HG02852 (cell line): ENCODE results near the gene PDCD2.
"Not testable (repeated sequence)": the region's sequence is repeated elsewhere in the genome, so short reads cannot be mapped to it uniquely, and the experiment has no call there.

Experiments
- ATAC-seq: cut with Tn5 transposase; IDR thresholded peaks from one replicate; pipeline ENCODE4 v1.9.1; 2021; ENCODE audit warnings: mild to moderate bottlenecking, moderate library complexity; ENCODE audit not compliant: unreplicated experiment

Gene PDCD2

DNA sequence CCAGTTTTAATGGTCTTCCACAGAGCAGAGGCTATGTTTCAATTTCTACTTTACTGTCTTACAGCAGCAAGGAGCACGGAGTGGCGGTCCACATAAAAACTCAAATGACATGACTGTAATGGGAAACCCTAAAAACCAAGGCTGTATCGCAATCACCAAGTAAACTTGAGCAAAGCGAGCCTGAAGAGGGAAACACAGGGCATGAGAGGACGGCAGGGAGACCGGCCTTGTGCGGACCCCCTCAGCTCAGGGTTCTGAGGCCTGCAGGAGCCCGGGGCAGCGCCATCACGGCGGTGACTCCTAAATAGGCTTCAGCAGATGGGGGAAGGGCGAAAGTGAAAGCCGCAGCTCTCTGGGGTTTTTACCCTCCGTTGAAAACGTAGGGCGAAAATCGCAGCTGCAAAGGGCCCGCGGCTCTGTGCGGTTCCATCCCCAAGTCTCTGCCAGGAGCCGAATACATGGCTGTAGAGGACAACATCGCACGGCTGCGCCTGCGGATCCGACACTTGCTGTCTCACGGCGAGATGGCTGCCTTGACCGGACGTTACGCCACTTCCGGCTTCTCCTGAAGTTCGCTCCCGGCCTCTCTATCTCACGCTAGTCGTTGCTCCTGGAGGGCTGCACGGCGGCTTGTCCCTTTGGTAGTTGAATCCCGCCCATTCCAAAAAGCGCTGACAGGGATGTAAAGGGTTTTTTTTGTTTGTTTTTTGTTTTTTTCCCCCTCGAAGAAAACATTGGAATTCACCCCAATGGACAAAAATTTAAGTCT lies 31.5 kb downstream of the PDCD2 start, which contains the start of gene PSMB1:
TSS of gene PSMB1 (minus strand) at position 543 of the 769 bp plus-strand sequence. CDS start at position 478, 65 bp downstream.
- peak; percentile 59 for ATAC-seq

DNA sequence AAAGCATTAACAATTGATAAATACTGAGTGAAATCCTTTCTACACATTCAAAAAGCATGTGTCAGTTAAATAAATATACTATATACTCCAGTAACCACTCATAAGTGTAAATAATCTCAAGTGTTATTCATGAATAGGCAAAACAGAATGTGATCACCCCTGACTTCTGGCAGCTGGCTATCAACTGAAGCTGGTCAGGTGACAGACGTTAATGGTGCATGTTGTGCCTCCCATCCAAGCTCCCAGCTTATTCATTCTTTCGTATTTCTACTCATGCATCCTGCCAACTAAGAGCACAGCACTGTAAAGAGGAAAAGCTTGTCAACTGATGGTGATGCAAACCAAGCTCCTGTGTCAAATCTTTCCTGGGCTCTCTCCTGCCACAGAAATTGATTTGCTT lies 39.0 kb downstream of the PDCD2 start:
- ATAC-seq = no peak

DNA sequence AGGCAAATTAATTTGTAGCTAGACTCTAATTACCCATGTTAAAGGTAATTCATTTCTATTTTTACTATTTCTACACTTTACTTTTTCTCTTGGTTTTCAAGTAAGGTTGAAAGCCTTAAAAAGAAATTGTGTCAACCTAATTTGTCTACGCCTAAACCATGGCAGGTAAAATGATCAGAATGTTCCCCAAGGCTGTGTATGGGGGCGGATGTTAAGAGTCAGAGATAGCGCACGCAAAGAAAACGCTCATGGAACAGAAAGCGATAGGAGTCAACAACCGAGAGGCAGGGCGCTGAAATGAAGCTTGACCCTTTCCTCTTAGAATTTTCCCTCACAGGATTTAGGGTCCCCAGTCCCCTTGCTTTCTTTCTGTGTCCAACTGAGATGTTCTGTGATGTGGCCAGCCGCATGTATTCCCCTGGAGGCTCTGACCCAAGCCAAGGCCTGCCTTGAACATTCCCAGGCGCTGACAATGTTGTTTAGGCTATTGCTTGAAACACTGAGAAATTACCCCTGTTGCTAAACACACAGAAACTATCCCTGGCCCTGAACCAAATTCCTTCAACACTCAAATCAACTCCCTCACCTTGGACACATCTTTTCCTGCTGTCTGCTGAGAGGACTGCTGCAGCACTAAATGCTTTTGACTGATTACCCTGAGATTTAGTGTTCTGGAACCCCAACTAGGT lies 42.3 kb downstream of the PDCD2 start:
- no peak for ATAC-seq

DNA sequence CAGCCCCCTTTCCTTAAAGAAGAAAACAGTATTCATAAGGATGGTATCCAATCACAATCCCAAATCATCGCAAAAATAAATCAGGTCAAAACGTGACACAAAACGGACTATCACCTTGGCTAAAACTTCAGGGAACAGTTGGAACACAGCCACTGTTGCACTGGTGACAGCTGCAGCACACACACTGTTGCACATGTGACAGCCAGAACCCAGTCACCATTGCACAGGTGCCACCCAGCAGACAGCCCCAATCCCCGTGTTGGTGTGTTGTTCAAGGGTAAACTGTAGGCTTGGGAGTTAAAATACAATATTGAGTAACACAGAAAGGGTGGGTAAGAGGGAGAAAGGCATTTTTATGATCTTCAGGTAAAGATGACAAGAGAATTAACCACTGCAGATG lies 47.1 kb downstream of the PDCD2 start:
- no peak for ATAC-seq

DNA sequence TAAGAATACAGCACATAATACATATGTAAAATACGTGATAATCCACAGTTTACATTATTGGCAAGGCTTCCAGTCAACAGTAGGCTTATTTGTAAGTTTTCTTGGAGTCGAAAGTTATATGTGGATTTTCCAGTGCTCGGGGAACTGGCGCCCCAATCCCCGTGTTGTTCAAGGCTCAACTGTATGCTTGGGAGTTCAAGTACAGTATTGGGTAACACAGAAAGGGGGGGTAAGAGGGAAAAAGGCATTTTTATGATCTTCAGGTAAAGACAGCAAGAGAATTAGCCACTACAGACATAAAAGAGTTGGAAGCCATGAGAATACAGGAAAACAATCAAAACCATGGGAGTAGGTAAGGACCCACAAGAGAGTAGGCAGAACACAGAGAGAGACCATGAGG lies 47.8 kb downstream of the PDCD2 start:
- ATAC-seq = no peak

DNA sequence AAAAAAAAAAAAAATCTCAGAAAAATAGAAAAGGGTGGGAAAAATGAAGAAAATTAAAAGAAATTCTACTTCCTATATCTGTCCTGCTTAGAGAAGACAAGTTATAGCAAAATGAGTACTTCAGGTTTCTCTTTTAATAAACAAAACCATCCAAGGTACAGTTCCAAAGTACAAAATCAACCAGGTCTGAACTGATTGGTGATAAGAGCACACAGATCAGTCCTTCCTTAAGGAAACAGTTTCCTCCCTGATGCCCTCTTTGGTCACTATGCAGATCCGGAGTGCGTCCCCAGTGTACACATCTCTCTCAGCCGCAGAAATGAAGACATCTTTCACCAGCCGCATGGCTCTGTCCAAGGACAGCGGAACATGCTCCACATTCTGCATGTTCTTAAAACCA lies 49.4 kb downstream of the PDCD2 start:
- no peak for ATAC-seq

DNA sequence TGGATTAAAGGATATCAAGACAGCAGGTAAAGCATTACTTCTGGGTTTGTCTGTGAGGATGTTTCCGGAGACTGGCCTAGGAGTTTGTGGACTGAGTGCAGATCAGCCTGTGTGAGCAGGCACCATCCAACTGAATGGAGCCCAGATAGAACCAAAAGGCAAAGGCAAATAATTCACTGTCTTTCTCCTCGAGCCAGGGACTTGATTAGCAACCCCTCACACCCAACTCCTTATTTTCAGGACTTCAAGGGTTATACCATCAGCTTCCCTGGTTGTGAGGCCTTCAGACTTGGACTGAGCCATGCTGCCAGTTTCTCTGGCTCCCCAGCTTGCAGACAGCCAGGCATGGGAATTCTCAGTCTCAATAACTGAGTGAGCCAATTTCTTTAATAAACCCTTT lies 50.6 kb downstream of the PDCD2 start:
- no peak for ATAC-seq

DNA sequence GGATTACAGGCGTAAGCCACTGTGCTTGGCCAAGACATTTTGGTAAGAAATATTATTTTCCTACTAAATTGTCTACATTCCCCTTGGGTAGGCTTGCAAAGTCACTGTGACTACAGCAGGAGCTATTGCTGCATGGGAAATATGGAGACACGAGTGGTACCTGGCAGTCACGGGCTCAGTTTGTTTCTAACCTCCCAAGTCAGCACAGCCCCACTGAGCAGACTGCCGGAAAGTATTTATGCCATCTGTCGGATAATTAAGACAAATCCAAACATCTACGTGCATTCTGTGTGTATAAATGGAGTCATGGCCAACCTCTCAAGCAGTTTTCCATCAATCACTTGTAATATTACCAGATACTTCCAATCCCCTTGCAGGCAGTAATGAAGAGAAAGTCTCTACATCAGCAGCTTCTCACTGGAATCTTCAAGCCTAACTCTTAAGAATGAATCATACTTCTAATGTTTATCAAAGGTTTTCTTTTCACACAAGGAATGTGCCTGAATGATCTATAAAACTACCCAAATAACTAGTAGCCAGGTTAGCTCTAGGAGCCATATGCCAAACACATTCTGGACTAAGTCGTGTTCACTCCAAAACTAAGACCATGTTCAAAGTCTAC lies 51.5 kb downstream of the PDCD2 start:
- ATAC-seq = no peak

DNA sequence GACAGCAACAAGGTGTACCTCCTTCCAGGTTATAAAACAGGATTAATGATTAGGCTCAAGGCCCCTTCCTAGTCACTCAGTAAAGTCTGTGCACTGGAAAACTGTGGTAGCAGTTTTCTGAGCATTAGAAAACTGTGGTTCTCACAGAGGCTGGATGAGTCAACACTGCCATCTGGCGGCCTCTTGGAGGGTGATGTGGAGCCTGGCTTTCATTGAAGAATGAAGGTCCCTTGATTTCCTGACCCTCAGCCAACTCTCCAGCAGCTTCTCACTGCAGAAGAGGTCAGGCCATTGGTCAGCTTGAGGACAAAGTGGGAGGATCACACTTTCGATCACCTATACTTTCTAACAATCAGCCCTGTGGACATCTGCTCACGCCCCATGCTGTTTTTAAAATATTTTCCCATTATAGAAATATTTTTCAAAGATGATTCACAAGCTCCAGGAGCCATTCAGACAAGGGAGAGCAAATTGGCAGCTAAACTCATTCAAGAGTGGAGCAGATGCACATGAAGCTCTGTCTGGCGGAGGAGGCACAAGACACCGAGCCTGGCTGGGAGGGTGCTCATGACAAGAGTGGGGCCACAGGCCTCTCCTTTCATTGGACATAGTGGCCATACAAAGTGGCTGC lies 54.5 kb downstream of the PDCD2 start:
- peak; percentile 77 for ATAC-seq

DNA sequence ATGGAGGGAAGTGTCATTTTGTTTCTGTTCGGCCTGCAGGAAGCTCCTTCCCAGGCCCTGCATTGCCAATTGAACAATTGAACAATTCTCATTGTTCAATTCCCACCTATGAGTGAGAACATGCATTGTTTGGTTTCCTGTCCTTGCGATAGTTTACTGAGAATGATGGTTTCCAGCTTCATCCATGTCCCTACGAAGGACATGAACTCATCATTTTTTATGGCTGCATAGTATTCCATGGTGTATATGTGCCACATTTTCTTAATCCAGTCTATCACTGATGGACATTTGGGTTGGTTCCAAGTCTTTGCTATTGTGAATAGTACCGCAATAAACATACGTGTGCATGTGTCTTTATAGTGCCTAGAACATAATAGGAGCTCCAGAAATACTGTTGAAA lies 56.4 kb downstream of the PDCD2 start:
- not testable (repeated sequence) for ATAC-seq

DNA sequence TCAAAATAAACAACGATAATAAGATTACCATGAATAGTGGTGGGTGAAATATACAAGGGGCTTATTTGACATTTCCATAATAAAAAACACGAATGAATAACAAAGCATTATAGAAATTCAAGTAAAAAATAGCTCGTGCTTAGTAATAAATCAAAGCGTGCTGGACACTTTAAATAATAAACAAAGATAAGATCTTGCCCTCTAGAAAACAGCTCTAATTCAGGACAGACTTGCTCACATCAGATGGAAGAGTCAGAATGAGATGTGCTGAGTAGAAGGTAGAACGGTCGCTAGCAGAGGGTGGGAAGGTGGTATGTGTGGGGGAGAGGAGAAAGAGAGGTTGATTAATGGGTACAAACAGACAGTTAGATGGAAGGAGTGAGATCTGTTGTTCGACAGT lies 58.6 kb downstream of the PDCD2 start:
- ATAC-seq = no peak
